ENCODE data around the gene HUWE1.

DNA sequence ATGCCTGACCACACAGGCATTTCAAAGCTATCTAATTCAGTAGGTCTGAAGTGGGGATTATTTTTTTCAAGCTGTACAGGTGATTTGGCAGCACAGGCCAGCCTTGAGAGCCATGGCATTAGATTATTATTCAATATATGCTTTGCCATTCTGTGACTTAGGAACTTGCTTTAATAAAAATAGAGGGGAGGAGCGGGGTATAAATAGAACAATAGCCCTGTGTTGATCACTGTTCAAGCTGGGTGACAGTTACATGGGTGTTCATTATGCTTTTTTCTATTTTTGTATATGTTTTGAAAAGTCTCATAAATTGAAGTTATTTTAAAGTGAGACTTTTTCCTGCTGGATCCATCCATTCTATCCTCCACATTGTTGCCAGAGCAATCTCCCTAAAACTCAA, 20.3 kb downstream of the HUWE1 start:
- no peak for TF ChIP-seq POLR2A (IDR thresholded peaks at IDR 0.05)
- TF ChIP-seq, protein P1, sequence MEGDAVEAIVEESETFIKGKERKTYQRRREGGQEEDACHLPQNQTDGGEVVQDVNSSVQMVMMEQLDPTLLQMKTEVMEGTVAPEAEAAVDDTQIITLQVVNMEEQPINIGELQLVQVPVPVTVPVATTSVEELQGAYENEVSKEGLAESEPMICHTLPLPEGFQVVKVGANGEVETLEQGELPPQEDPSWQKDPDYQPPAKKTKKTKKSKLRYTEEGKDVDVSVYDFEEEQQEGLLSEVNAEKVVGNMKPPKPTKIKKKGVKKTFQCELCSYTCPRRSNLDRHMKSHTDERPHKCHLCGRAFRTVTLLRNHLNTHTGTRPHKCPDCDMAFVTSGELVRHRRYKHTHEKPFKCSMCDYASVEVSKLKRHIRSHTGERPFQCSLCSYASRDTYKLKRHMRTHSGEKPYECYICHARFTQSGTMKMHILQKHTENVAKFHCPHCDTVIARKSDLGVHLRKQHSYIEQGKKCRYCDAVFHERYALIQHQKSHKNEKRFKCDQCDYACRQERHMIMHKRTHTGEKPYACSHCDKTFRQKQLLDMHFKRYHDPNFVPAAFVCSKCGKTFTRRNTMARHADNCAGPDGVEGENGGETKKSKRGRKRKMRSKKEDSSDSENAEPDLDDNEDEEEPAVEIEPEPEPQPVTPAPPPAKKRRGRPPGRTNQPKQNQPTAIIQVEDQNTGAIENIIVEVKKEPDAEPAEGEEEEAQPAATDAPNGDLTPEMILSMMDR (IDR thresholded peaks at IDR 0.05), result no peak

All from testis (tissue), 2 donors.